NOMO-1 treated with DMSO at 0.1 percent for 48 hours (cell line): Measurements from ENCODE around the gene WDR76.

ENCODE experiments used
- DNase-seq: peaks from one replicate; lab custom pipeline; 2025; ENCODE audit not compliant: unreplicated experiment; lab: John Stamatoyannopoulos, UW

WDR76 gene

GRCh38 chr15:43876872-43877271 is 50.1 kb downstream of the WDR76 start:
- no peak for DNase-seq

GRCh38 chr15:43877371-43877770 is 50.6 kb downstream of the WDR76 start:
- DNase-seq = no peak

GRCh38 chr15:43878446-43878845 is 51.6 kb downstream of the WDR76 start:
- DNase-seq = no peak

DNA sequence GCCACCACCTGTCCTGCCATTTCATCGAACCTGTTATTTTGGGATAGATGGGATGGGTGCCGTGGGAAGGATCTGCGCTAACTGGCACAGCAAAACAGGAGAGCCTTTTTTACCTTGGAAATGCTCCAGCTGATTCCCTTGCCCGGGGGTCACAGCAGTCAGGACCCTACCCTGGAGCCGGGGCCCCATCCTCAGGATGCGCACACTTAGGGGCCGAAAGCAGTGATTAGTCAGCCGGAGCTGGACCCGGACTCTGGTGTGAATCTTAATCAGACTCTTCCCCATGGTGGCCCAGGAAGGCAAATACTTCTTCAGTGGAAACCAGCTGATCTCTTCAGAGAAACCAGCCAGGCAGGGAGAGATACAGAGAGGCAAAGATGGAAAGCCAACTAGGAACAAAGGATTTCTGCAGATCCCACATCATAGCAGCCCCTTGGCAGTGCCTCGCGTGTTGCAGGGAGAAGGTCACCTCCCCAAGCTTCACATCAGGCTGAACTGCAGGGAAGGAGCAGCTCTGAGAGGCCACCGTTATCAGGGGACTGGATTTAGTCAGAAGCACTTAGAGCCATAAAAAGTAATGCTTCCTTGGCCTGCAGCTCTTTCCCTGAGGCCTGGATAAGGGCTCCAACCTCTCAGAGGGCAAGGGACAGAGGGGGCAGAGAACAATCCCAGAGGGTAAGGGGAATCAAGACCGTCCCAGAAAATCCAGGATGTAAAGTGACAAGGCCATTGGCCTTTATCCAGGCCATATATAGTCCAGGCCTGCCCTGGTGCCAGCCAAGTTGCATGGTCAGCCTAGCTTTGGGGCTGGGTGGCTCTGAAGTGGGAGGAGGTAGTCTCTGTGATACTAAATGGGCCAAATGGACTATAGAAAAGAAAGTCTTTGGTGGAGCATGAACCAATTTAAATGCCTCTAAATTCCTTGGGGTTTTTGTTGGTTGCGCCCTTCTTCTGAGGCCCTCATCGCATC is 52.9 kb downstream of the WDR76 start:
- no peak for DNase-seq

DNA sequence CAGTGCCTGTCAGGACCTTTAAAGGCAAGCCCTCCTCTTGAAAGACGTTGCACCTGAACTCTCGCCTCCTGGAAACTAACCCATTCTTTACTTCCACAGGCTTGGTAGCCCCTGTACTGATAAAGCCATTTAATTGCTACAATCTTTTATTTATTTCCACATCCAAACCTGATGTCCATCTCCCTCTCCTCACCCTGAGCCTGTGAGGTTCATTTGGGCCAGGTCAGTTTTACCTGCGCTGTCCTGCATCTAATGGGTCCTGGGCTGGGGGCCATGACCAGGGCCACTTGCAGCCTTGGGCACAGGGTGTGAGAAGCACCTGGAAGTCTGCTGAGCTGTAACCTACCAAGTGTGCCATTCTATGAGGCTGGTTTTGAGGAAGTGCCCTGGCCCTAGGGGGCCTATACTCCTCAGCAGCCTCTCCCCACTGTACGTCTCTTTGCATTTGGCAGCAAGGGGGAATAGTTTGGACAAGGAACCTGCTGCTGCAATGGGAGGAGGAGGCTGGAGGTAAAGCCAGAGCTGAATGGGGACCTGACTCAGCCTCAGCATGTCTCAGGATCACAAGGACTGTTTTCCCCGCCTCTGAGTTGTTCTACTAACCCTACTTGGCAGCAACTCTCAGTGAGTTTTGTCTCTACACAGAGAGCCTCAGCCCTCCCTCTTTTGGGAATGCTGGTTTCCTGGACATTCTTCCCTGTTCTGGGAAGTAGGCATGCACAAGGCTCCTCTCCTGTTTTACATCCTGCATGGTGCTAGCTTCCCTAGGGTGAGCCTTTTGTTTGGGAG is 53.8 kb downstream of the WDR76 start:
- DNase-seq = no peak

- no peak for DNase-seq
Observed at GRCh38 chr15:43881245-43881644, 54.4 kb downstream of the WDR76 start.

GRCh38 chr15:43881944-43882343 is 55.1 kb downstream of the WDR76 start:
- no peak for DNase-seq

- no peak for DNase-seq
Observed at GRCh38 chr15:43883571-43883970, 56.8 kb downstream of the WDR76 start.

GRCh38 chr15:43886558-43886957 is 59.8 kb downstream of the WDR76 start:
- no peak for DNase-seq

- no peak for DNase-seq
Observed at GRCh38 chr15:43887901-43888300, 61.1 kb downstream of the WDR76 start.

DNA sequence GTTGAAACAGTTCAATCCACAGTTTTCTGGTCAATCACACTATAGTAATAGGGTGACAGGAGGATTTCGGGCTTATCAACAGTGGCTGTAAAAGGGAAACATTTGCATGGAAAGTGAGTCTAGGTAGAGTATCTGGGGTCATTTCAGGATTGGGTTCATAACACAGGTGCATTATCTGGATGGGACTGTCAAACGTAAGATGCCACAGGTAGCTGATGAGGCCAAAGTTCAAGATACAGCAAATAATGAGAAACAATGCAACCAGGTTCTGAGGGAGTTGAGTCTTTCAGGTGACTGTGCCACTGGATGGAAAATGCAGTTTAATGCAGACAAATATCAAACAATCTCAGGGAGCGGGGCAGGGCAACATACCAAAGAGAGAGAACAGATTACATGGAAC is 62.2 kb downstream of the WDR76 start:
- DNase-seq = no peak

DNA sequence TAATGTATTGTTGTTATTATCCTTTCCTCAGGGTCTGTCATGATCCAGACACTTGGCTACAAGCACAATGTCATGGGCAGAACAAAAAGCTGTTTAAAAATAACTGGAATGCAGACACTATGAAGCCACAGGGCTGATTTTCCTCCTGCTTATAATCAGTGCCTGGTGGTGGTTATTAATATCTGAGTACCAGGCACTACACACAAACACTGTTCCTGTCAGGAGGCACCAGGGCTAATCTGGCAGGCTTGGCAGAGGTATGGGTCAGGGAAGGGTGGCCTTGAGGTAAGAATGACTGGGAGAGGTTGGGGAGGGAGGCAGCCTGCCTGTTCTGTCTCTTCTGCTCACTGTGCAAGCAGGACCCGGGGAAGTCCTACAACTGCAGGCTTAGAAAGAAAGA is 67.2 kb downstream of the WDR76 start:
- no peak for DNase-seq

GRCh38 chr15:43895586-43895985 is 68.8 kb downstream of the WDR76 start:
- no peak for DNase-seq

DNA sequence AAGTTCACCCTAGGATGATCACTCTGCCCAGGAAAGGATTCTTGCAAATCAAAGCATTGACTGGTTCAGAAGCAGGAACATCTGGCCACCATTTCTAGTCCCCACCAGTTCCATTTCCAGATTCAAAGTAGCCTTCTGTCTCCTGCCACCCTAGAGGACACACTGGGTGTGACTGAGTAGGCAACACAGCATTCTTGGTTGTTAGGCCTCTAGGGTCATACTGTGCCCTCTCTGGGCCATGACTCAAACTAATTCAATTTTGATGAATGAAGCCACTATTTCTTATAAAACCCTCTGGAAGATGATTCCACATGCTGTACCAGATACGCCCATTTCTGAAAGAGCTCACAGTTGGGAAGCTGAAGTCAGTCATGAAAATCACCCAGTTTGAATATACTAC is 69.7 kb downstream of the WDR76 start:
- no peak for DNase-seq

GRCh38 chr15:43898891-43899290 is 72.1 kb downstream of the WDR76 start:
- no peak for DNase-seq

GRCh38 chr15:43899928-43900327 is 73.1 kb downstream of the WDR76 start:
- no peak for DNase-seq

DNA sequence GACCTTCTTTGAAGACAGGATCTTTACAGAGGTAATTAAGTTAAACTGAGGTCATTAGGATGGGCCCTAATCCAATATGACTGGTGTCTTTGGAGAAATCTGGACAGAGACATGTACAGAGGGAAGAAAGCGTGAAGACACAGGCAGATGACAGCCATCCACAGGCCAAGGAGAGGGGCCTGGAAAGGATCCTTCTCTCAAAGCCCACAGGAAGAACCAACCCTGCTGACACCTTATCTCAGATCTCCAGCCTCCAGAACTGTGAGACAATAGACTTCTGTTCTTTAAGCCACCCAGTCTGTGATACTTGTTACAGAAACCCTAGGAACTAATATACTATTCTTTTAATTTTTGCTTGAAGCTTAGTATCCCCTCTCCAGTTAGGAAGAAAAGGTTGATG is 74.2 kb downstream of the WDR76 start:
- no peak for DNase-seq

DNA sequence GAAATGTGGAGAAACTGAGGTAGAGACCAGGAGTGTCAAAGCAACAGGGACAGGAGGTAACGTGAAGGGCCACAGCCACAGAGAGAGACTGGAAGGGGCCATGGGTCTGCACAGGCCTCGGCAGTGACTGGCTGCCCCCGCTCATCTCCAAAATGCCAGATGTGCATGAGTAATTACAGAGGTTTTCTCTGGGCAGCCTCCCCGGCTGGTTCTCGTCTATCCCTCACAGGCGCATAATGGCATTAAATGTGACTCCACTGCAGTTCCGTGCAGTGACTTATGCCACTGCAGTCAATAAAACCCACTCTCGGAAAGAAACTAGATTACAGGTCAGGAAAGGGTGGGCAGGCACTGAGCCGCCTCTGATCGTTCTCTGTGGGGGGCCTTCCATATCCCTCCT is 74.7 kb downstream of the WDR76 start:
- DNase-seq = no peak

DNA sequence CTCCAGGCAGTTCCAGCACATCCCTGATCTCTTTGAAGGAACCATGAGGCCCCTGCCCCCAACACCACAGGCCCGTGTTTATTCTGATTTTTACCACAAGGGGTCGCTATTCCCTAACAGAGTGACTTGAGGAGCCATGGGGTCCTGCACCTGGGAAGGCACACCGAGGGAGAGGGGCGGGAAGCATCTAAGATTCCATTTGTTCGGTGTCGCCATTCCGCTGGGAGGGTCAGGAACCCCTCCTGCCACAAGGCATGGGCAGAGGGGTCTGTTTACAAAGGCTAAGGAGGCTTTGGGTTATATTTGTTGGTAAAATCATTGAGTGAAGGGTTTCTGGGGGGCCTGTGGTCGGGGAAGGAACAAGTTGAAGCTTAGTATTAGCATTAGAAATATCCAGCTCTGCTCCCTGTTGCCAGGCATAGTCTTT is 77.1 kb downstream of the WDR76 start:
- DNase-seq = peak; percentile 34

DNA sequence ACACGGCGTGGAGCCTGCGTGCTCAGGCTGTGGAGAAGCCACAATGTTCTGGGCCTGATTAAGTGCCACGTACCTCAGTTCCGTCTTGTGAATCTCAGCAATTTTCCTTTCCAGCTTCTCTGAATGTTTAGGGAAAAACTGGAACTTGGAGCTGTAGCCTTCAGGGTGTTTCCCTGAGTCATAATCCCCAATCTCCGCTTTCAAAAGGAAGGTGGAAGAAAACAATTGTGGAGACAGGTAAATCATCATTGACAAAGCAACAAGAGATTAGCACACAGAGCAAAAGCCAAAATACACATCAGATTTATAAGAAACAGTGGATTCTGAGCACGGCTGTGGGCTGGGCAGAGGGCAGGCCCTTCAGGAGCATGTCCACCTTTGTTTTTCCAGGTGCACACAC is 79.0 kb downstream of the WDR76 start:
- no peak for DNase-seq

DNA sequence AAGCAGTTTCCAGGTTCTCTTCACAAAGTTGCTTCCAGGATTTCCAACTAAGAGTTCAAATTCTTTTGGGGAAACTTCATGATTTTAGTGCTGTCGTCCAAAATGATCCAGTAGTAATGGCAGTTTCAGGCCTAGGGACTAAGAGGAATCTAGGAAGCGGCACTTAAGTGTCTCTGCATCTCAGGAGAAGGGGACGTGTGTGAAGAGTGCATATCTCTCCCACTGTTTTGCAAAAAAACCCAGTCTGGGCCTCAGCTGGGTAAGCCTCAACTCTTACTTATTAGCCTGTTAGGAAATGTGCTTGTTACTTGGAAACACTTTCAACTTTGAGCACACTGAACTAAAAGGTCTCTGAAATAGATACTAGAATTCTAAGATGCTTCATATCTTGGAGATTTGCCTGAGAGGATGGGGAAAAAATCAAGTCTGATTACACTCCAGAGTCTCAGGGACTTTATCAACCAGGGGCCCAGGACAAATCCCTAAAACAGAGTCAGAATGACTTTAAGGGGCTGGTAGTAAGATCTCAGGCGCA is 81.8 kb downstream of the WDR76 start:
- DNase-seq = no peak
